Esophagus squamous epithelium (tissue), 4 donors: Measurements from ENCODE around the gene HFM1.

Experiments
- CTCF ChIP-seq, 6 experiments: fragments of 450-650 bp in 4 of 6; fragments of 200-600 bp in 2 of 6; sonication (generic) in 2 of 6; IDR thresholded peaks; one replicate each; pipeline ENCODE4 v1.5.1; 2016 to 2019; ENCODE audit warnings: antibody characterized with exemption in 6 of 6, mild to moderate bottlenecking in 4 of 6, moderate library complexity in 4 of 6
- POLR2A ChIP-seq, 4 donors: fragments of 450-650 bp; IDR thresholded peaks; one replicate each; pipeline ENCODE4 v1.6.1; 2017; ENCODE audit warnings: antibody characterized with exemption in 4 of 4, mild to moderate bottlenecking in 4 of 4, moderate library complexity in 3 of 4

GRCh38 chr1:91243171-91243570, 161.5 kb downstream of the HFM1 start:
- TF ChIP-seq CTCF (IDR thresholded peaks at IDR 0.05) (no peak), POLR2A (IDR thresholded peaks at IDR 0.05) (no peak)
